GM12872 (cell line): ENCODE measurements around the gene TFR2.

ENCODE experiments used
- CTCF ChIP-seq: IDR thresholded peaks from 3 replicates; pipeline ENCODE4 v1.5.1; 2011; ENCODE audit warnings: low read depth, mild to moderate bottlenecking, low read length, moderate library complexity; ENCODE audit not compliant: insufficient read depth

The TFR2 gene

GRCh38 chr7:100600730-100601038, 40.7 kb downstream of the TFR2 start:
- TF ChIP-seq CTCF = no peak

GRCh38 chr7:100599911-100600729, 41.2 kb downstream of the TFR2 start:
- 0 out of 3 replicates have a peak, but pooled peaks have one; percentile 22 for TF ChIP-seq CTCF

- TF ChIP-seq CTCF = no peak
Measured at GRCh38 chr7:100598425-100598824, 42.9 kb downstream of the TFR2 start.

- no peak for TF ChIP-seq CTCF
Measured at GRCh38 chr7:100595188-100595587, 46.2 kb downstream of the TFR2 start.

GRCh38 chr7:100591596-100591995, 49.8 kb downstream of the TFR2 start:
- TF ChIP-seq CTCF = no peak

- TF ChIP-seq CTCF = no peak
Measured at GRCh38 chr7:100590077-100590737, 51.1 kb downstream of the TFR2 start.

- no peak for TF ChIP-seq CTCF
Measured at GRCh38 chr7:100589341-100589947, 51.9 kb downstream of the TFR2 start.
